Neural cell (in vitro differentiated cells): Measurements from ENCODE around the gene DOCK2. TPM values are rescaled to one million over a fixed set of nuclear protein-coding genes. Genes with fewer than 3 reads are reported as not detected.

ENCODE experiments used
- H2AFZ ChIP-seq: fragments of 200-600, 300-800 bp; sonication (generic), shearing (Covaris generic); 2 replicates; pipeline ENCODE4 v1.6.0; 2014; ENCODE audit warnings: low read depth, mild to moderate bottlenecking, antibody characterized with exemption, low read length, moderate library complexity
- H3F3A ChIP-seq: fragments of 200-600 bp; shearing (Covaris generic); 2 replicates; pipeline ENCODE4 v1.6.1; 2016; ENCODE audit warnings: mild to moderate bottlenecking, moderate library complexity, mixed read lengths, antibody characterized with exemption, low read length; ENCODE audit not compliant: insufficient read depth, poor library complexity, severe bottlenecking
- H3K27ac ChIP-seq: fragments of 200-600, 300-800 bp; sonication (generic), shearing (Covaris generic); 2 replicates; pipeline ENCODE4 v1.5.1; 2014; ENCODE audit warnings: mild to moderate bottlenecking, low read length, moderate library complexity
- H3K27me3 ChIP-seq: fragments of 300-800, 200-600 bp; sonication (generic), shearing (Covaris generic); 2 replicates; pipeline ENCODE4 v1.6.0; 2014; ENCODE audit warnings: mild to moderate bottlenecking, low read depth, low read length, moderate library complexity; ENCODE audit not compliant: insufficient read depth
- H3K36me3 ChIP-seq: fragments of 300-800, 200-600 bp; sonication (generic), shearing (Covaris generic); 2 replicates; pipeline ENCODE4 v1.5.1; 2014; ENCODE audit warnings: mild to moderate bottlenecking, antibody characterized with exemption, low read length, moderate library complexity; ENCODE audit not compliant: insufficient read depth
- H3K4me2 ChIP-seq: fragments of 300-800, 200-600 bp; sonication (generic), shearing (Covaris generic); 2 replicates; pipeline ENCODE4 v1.6.0; 2014; ENCODE audit warnings: mild to moderate bottlenecking, low read length
- H3K4me3 ChIP-seq: fragments of 300-800, 200-600 bp; sonication (generic), shearing (Covaris generic); 2 replicates; pipeline ENCODE4 v1.5.1; 2014; ENCODE audit warnings: mild to moderate bottlenecking, low read length, moderate library complexity
- H3K79me2 ChIP-seq: fragments of 200-600 bp; shearing (Covaris generic); replicated peaks from 2 replicates; pipeline ENCODE4 v1.6.0; 2014; ENCODE audit warnings: mild to moderate bottlenecking, low read length, moderate library complexity; ENCODE audit not compliant: insufficient read depth
- H3K9ac ChIP-seq: fragments of 300-800, 200-600 bp; sonication (generic), shearing (Covaris generic); 2 replicates; pipeline ENCODE4 v1.6.1; 2016; ENCODE audit warnings: mild to moderate bottlenecking, low read length, mixed read lengths
- H3K9me2 ChIP-seq: fragments of 200-600 bp; shearing (Covaris generic); 2 replicates; pipeline ENCODE4 v1.6.1; 2016; ENCODE audit warnings: mild to moderate bottlenecking, low read length, mixed read lengths; ENCODE audit not compliant: insufficient read depth
- H3K9me3 ChIP-seq: fragments of 200-600, 300-800 bp; sonication (generic), shearing (Covaris generic); 2 replicates; pipeline ENCODE4 v1.6.1; 2016; ENCODE audit warnings: mild to moderate bottlenecking, mixed run types, low read length, moderate library complexity, mixed read lengths
- H4K20me1 ChIP-seq: fragments of 200-600 bp; shearing (Covaris generic); 2 replicates; pipeline ENCODE4 v1.6.1; 2016; ENCODE audit warnings: mild to moderate bottlenecking, mixed run types; ENCODE audit not compliant: insufficient read depth
- CTCF ChIP-seq: fragments of 450-650 bp; IDR thresholded peaks from 2 replicates; pipeline ENCODE4 v1.5.1; 2014; ENCODE audit warnings: antibody characterized with exemption, mild to moderate bottlenecking, moderate library complexity; ENCODE audit not compliant: poor library complexity, severe bottlenecking
- EP300 ChIP-seq: fragments of 450-650 bp; conservative IDR thresholded peaks from 2 replicates; pipeline ENCODE4 v1.6.1; 2014; ENCODE audit warnings: antibody characterized with exemption, mild to moderate bottlenecking, moderate library complexity; ENCODE audit not compliant: poor library complexity, severe bottlenecking
- EZH2 ChIP-seq: fragments of 200-600, 300-800 bp; shearing (Covaris generic), sonication (generic); IDR thresholded peaks from 2 replicates; pipeline ENCODE4 v1.6.1; 2014; ENCODE audit warnings: antibody characterized with exemption, low read length, borderline replicate concordance, mild to moderate bottlenecking; ENCODE audit not compliant: insufficient read depth, poor library complexity, severe bottlenecking
- MXI1 ChIP-seq: fragments of 450-650 bp; conservative IDR thresholded peaks from 2 replicates; pipeline ENCODE4 v1.6.1; 2014; ENCODE audit warnings: antibody characterized with exemption, mild to moderate bottlenecking; ENCODE audit not compliant: poor library complexity, severe bottlenecking
- POLR2AphosphoS5 ChIP-seq: IDR thresholded peaks from 2 replicates; pipeline ENCODE4 v1.6.1; 2012
- RAD21 ChIP-seq: fragments of 450-650 bp; conservative IDR thresholded peaks from 2 replicates; pipeline ENCODE4 v1.6.1; 2014; ENCODE audit warnings: antibody characterized with exemption, mild to moderate bottlenecking, moderate library complexity
- SMC3 ChIP-seq: fragments of 450-650 bp; conservative IDR thresholded peaks from 2 replicates; pipeline ENCODE4 v1.6.1; 2014; ENCODE audit warnings: antibody characterized with exemption, mild to moderate bottlenecking, moderate library complexity; ENCODE audit not compliant: poor library complexity
- TAF1 ChIP-seq: IDR thresholded peaks from 2 replicates; pipeline ENCODE4 v1.6.1; 2012; ENCODE audit warnings: low read depth
- polyA plus RNA-seq: library from polyadenylated mRNA; depleted of rRNA; stranded (reverse); fragments of >200 nt; gene quantifications from 2 replicates; pipeline ENCODE4 v1.2.3, GENCODE V29; 2014
- TF ChIP-seq, protein P1 (sequence below): IDR thresholded peaks from 2 replicates; pipeline ENCODE4 v1.6.1; 2012; ENCODE audit warnings: borderline replicate concordance

Gene DOCK2
- polyA plus RNA-seq, 1 donor from 2014 or later: 0.15 TPM

- Histone ChIP-seq H3K4me2 (no peak within 1 kb of the TSS), H4K20me1 (no peaks in the 10 kb centered on the region), H3K27ac (no peak within 1 kb of the TSS), H3K9me2 (no peaks in the 10 kb centered on the region), H3K9me3 (no peaks in the 10 kb centered on the region), H3K4me3 (no peak within 1 kb of the TSS), H3K9ac (no peak within 1 kb of the TSS), H3K36me3 (no peaks in the 10 kb centered on the region), H3K27me3 (no peaks in the 10 kb centered on the region), H3K79me2 (no peaks in the 10 kb centered on the region), H2AFZ (no peak within 1 kb of the TSS), H3F3A (no peaks in the 10 kb centered on the region)
- TF ChIP-seq EP300: no peak
- no peak for TF ChIP-seq SMC3
Observed at GRCh38 chr5:170105642-170106611, 468.9 kb downstream of the DOCK2 start, which contains the start of gene FOXI1. TSS of gene FOXI1 (plus strand) at chr5:170105897. CDS start at chr5:170105958, 61 bp downstream.

- Histone ChIP-seq H3K9me2 (no peaks in the 10 kb centered on the region), H4K20me1 (no peaks in the 10 kb centered on the region), H3K79me2 (no peaks in the 10 kb centered on the region), H3K9me3 (no peaks in the 10 kb centered on the region), H2AFZ (no peak overlapping the region), H3K9ac (no peak overlapping the region), H3K4me2 (no peak overlapping the region), H3K4me3 (no peak overlapping the region), H3F3A (no peaks in the 10 kb centered on the region), H3K36me3 (no peaks in the 10 kb centered on the region), H3K27ac (no peak overlapping the region), H3K27me3 (no peaks in the 10 kb centered on the region)
- TF ChIP-seq POLR2AphosphoS5 (no peak), EZH2 (no peak), SMC3 (no peak), MXI1 (no peak), RAD21 (no peak), CTCF (no peak), TAF1 (no peak), EP300 (no peak)
- TF ChIP-seq, protein P1, sequence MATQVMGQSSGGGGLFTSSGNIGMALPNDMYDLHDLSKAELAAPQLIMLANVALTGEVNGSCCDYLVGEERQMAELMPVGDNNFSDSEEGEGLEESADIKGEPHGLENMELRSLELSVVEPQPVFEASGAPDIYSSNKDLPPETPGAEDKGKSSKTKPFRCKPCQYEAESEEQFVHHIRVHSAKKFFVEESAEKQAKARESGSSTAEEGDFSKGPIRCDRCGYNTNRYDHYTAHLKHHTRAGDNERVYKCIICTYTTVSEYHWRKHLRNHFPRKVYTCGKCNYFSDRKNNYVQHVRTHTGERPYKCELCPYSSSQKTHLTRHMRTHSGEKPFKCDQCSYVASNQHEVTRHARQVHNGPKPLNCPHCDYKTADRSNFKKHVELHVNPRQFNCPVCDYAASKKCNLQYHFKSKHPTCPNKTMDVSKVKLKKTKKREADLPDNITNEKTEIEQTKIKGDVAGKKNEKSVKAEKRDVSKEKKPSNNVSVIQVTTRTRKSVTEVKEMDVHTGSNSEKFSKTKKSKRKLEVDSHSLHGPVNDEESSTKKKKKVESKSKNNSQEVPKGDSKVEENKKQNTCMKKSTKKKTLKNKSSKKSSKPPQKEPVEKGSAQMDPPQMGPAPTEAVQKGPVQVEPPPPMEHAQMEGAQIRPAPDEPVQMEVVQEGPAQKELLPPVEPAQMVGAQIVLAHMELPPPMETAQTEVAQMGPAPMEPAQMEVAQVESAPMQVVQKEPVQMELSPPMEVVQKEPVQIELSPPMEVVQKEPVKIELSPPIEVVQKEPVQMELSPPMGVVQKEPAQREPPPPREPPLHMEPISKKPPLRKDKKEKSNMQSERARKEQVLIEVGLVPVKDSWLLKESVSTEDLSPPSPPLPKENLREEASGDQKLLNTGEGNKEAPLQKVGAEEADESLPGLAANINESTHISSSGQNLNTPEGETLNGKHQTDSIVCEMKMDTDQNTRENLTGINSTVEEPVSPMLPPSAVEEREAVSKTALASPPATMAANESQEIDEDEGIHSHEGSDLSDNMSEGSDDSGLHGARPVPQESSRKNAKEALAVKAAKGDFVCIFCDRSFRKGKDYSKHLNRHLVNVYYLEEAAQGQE: no peak
Observed at GRCh38 chr5:170107674-170108073, 470.6 kb downstream of the DOCK2 start.
